IMR-90 (cell line): Measurements from ENCODE around the gene SIGLEC14.

Experiments used
- CEBPB ChIP-seq: IDR thresholded peaks from 2 replicates; pipeline ENCODE4 v1.6.1; 2012; ENCODE audit warnings: low read depth, low read length, improper control_type of control experiment
- POLR2A ChIP-seq: IDR thresholded peaks from 2 replicates; pipeline ENCODE4 v1.6.1; 2012; ENCODE audit warnings: mild to moderate bottlenecking, low read depth, low read length
- RAD21 ChIP-seq: IDR thresholded peaks from 2 replicates; pipeline ENCODE4 v1.6.1; 2012; ENCODE audit warnings: low read length, improper control_type of control experiment
- SMC3 ChIP-seq: fragments of 150-350 bp; IDR thresholded peaks from 2 replicates; pipeline ENCODE4 v1.6.1; 2016; ENCODE audit warnings: low read depth, mild to moderate bottlenecking, antibody characterized with exemption, low read length, moderate library complexity
- TF ChIP-seq, protein P1 (sequence below): conservative IDR thresholded peaks from 2 replicates; pipeline ENCODE4 v1.5.1; 2012; ENCODE audit warnings: mild to moderate bottlenecking, low read depth, low read length, improper control_type of control experiment
- TF ChIP-seq, protein P2 (sequence below): fragments of 150-350 bp; IDR thresholded peaks from 2 replicates; pipeline ENCODE4 v1.6.1; 2017; ENCODE audit warnings: mild to moderate bottlenecking, antibody characterized with exemption, low read length, low read depth

DNA sequence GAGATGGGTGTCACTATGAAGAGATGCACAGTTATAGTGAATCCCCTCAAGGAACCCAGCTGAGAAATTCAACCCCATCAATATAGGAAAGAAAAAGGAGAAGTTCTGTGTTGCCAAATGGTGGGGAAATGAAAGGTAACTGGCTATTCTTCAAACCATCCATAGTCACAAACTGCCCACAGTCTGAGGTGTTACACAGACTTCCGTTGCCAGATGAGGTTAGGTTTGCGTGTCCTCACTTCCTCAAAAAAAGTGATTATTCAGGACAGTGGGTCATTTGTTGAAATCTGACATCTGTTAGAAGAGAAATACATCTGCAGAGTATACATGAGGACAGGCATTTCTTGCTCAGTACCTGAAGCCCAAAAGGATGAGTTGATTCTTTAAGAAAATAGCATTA, 25.4 kb downstream of the SIGLEC14 start:
- TF ChIP-seq, protein P1, sequence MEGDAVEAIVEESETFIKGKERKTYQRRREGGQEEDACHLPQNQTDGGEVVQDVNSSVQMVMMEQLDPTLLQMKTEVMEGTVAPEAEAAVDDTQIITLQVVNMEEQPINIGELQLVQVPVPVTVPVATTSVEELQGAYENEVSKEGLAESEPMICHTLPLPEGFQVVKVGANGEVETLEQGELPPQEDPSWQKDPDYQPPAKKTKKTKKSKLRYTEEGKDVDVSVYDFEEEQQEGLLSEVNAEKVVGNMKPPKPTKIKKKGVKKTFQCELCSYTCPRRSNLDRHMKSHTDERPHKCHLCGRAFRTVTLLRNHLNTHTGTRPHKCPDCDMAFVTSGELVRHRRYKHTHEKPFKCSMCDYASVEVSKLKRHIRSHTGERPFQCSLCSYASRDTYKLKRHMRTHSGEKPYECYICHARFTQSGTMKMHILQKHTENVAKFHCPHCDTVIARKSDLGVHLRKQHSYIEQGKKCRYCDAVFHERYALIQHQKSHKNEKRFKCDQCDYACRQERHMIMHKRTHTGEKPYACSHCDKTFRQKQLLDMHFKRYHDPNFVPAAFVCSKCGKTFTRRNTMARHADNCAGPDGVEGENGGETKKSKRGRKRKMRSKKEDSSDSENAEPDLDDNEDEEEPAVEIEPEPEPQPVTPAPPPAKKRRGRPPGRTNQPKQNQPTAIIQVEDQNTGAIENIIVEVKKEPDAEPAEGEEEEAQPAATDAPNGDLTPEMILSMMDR = no peak
- TF ChIP-seq POLR2A (no peak), RAD21 (no peak), SMC3 (no peak), CEBPB (no peak)
- TF ChIP-seq, protein P2, sequence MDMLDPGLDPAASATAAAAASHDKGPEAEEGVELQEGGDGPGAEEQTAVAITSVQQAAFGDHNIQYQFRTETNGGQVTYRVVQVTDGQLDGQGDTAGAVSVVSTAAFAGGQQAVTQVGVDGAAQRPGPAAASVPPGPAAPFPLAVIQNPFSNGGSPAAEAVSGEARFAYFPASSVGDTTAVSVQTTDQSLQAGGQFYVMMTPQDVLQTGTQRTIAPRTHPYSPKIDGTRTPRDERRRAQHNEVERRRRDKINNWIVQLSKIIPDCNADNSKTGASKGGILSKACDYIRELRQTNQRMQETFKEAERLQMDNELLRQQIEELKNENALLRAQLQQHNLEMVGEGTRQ = no peak
